ENCODE results near the gene LRRC10. TPM values are rescaled to one million over a fixed set of nuclear protein-coding genes. Genes with fewer than 3 reads are reported as not detected.

The LRRC10 gene
- total and polyA plus RNA-seq, 2 donors (not counting 3 experiments of a cell fraction or from before 2014, with no cell fraction given): not detected

DNA sequence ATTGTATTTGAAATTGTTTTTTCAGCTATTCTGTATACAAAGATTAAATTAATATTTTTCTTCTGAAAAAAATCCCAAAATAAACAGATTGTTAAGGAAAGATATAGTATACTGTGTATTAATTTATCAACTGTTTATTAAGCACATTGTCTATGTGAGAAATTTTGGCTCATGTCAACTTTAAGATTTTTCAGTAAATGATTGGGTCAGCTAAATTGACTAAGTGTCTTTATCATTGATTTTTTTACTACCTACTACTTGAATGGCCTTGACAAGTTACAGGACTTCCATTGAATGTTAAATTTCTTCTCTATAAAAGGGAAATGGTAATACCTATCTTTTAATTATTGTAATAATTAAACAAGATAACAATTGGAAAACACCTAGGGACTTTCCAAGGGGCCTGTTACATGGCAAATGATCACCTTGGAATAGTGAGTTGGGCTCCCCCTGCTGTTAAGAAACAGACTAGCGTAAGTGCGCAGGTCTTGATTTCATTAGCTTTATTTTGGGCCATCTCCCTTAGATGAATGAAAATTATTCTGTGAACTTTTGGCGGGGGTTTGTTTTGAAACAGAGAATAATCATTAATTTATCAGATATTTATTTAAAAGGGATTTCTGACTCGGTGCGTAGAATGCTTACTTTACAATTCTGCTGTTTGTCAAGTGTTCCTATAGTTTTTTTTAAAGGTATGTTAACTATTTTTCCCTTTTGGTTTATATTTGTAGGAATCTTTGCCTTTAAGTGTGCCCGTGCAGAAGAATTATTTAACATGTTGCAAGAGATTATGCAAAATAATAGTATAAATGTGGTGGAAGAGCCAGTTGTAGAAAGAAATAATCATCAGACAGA, 39.9 kb downstream of the LRRC10 start:
- H3K27me3 ChIP-seq (ENCODE audit: control insufficient read depth in 2 of 2, insufficient read depth in 2 of 2, low read length in 2 of 2): no peaks in the 10 kb centered on the region
- no peak overlapping the region for H3K27ac ChIP-seq (ENCODE audit: insufficient read depth, low read depth, low read length)
- ChIA-PET POLR2A (interaction anchor here (1.5 kb wide), 1 partner anchor 16 kb away, joined by 3 read pairs; no protein-coding TSS in a partner anchor), CTCF (interaction anchor here (0.5 to 5.9 kb wide), 61 partner anchors 8 to 419 kb away, joined by 3 to 184 read pairs (median 5); partner anchors contain the start of genes CCT2 and FRS2)
- FAIRE-seq: no peak
- H3K9me1 ChIP-seq (replicated peaks; ENCODE audit: control insufficient read depth, extremely low read depth, insufficient read depth, low read length): no peaks in the 10 kb centered on the region
- no TSS peak for BruUV-seq (replicated peaks)
- no peaks in the 10 kb centered on the region for H3K4me1 ChIP-seq (ENCODE audit: control insufficient read depth, extremely low read depth, insufficient read depth, low read length)
- no peak overlapping the region for H3K4me2 ChIP-seq (ENCODE audit: insufficient read depth, low read length)
- no peak overlapping the region for H2AFZ ChIP-seq (ENCODE audit: low read depth, low read length)
- dilution Hi-C loops (cut with MboI; ENCODE audit: extremely low pct_ligation_motif_present, low sequenced_read_pairs) (no loop called here), intact Hi-C loops (cut with micrococcal nuclease) (loop anchor here (1.0 to 5.0 kb wide), 5 partner anchors 100 to 413 kb away; partner anchors contain the start of gene FRS2)
- peaks cover 3 to 15% of the 10 kb centered on the region in 2 experiments for H3K36me3 ChIP-seq (ENCODE audit: control insufficient read depth in 2 of 2, extremely low read depth in 1 of 2, insufficient read depth in 2 of 2, low read length in 2 of 2)
- TF ChIP-seq, protein P1, sequence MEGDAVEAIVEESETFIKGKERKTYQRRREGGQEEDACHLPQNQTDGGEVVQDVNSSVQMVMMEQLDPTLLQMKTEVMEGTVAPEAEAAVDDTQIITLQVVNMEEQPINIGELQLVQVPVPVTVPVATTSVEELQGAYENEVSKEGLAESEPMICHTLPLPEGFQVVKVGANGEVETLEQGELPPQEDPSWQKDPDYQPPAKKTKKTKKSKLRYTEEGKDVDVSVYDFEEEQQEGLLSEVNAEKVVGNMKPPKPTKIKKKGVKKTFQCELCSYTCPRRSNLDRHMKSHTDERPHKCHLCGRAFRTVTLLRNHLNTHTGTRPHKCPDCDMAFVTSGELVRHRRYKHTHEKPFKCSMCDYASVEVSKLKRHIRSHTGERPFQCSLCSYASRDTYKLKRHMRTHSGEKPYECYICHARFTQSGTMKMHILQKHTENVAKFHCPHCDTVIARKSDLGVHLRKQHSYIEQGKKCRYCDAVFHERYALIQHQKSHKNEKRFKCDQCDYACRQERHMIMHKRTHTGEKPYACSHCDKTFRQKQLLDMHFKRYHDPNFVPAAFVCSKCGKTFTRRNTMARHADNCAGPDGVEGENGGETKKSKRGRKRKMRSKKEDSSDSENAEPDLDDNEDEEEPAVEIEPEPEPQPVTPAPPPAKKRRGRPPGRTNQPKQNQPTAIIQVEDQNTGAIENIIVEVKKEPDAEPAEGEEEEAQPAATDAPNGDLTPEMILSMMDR (IDR thresholded peaks at IDR 0.05; ENCODE audit: extremely low read depth in 1 of 2, insufficient read depth in 1 of 2, low read depth in 1 of 2, low read length in 2 of 2): peak; percentile 64 to 72
- no peak for TF ChIP-seq POLR2AphosphoS5 (IDR thresholded peaks at IDR 0.05; ENCODE audit: insufficient read depth, low read depth, low read length)
- H3K9me3 ChIP-seq (replicated peaks; ENCODE audit: control insufficient read depth, insufficient read depth, low read length): no peaks in the 10 kb centered on the region
- H3K4me3 ChIP-seq (replicated peaks in 1 of 3; ENCODE audit: insufficient read depth in 1 of 3, low read depth in 1 of 3, low read length in 3 of 3): no peak overlapping the region
- H4K20me1 ChIP-seq (replicated peaks; ENCODE audit: control insufficient read depth, extremely low read depth, insufficient read depth, low read length): no peaks in the 10 kb centered on the region
- H3K9ac ChIP-seq (replicated peaks; ENCODE audit: extremely low read depth, insufficient read depth, low read length): no peak overlapping the region
- DNase-seq (ENCODE audit: low read depth, low spot score): peak; percentile 70
- H3K79me2 ChIP-seq (ENCODE audit: control insufficient read depth, insufficient read depth, low read length): no peaks in the 10 kb centered on the region

Measured in endothelial cell of umbilical vein (primary cell).